C4-2B (cell line): Measurements from ENCODE around the gene SVOPL.
A peak's percentile ranks its signal among the peaks of the same experiment; 100 is the strongest.

Experiments
- H3K27ac ChIP-seq: fragments of 450-650 bp; 2 replicates; pipeline ENCODE4 v1.5.1; 2017
- ZFX ChIP-seq: fragments of 450-650 bp; IDR thresholded peaks from 2 replicates; pipeline ENCODE4 v1.6.1; 2017
- TF ChIP-seq, protein P1 (sequence below): fragments of 450-650 bp; conservative IDR thresholded peaks from 2 replicates; pipeline ENCODE4 v1.5.1; 2017; ENCODE audit warnings: mild to moderate bottlenecking

SVOPL gene

DNA sequence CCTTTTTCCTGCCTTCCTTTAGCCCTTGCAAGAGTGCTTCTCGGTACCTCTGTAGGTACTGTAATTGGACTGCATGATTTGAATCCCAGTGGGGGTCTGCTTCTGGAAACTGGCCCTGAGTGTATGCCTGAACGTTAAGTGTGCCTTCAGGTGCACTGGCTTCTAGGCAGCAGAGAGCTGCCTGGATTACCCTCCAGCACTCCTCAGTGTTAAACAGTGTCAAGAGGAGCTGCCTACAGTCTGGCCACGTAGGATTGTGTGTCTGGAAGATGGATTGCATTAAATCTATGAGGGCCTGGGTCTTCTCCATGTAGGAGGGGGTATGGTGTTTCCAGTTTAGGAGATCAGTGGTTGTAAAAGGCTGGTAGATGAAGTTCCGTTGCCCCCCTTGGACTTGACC lies 137.4 kb downstream of the SVOPL start:
- H3K27ac ChIP-seq: peak overlapping the region; percentile 69
- TF ChIP-seq, protein P1, sequence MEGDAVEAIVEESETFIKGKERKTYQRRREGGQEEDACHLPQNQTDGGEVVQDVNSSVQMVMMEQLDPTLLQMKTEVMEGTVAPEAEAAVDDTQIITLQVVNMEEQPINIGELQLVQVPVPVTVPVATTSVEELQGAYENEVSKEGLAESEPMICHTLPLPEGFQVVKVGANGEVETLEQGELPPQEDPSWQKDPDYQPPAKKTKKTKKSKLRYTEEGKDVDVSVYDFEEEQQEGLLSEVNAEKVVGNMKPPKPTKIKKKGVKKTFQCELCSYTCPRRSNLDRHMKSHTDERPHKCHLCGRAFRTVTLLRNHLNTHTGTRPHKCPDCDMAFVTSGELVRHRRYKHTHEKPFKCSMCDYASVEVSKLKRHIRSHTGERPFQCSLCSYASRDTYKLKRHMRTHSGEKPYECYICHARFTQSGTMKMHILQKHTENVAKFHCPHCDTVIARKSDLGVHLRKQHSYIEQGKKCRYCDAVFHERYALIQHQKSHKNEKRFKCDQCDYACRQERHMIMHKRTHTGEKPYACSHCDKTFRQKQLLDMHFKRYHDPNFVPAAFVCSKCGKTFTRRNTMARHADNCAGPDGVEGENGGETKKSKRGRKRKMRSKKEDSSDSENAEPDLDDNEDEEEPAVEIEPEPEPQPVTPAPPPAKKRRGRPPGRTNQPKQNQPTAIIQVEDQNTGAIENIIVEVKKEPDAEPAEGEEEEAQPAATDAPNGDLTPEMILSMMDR: no peak
- TF ChIP-seq ZFX: no peak

DNA sequence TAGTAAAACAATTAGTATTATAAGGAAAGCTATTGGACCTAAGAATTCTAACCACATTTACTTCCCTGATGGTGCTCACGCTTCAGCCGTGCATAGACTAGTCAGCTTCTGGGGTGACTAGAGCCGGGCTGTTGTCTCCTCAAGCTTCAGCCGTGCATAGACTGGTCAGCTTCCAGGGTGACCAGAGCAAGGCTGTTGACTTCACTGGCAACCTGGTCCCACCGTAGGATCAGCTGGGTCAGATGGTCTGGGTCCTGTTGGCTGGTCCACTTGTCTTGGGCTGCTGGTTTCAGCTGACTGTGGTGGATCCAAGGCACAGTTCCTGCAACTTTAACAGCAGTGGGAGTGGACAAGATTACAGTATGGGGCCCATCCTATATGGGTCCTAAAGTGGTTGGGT lies 141.7 kb downstream of the SVOPL start:
- TF ChIP-seq, protein P1: no peak
- TF ChIP-seq ZFX: no peak
- no peak overlapping the region for H3K27ac ChIP-seq

DNA sequence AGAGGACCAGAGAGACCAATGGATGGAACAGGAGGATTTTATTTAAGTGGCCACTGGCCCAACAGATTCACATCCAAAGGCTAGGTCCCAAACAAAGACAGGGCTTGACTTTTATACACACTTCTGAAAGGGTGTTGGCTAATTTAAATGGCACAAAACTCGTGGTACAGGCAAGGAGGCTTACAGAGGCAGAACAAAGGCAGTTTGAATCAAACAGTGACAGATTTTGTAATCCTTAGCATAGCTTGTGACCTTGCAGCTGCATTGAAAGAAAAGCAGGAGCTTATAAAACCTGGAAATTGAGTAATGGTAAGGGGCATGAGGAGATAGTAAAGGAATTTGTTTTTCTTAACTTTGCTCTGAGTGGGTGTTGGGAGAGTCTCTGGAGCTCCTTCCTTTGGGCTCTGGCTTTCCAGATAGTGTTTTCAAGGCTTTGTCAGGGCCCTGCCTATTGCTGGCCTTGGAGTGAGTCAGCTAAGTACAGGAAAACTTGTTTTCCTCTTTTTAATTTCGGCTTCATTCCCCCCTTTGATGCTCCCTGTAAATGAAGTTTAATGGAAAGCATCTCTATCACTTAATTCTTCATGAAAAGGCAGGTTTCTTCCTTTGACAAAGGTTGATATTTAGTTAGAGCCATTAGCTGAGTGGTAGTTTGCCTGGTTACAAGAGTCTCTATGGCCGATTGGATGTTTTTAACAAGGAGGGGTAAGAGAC lies 144.2 kb downstream of the SVOPL start:
- TF ChIP-seq, protein P1: no peak
- no peak for TF ChIP-seq ZFX
- no peak overlapping the region for H3K27ac ChIP-seq

DNA sequence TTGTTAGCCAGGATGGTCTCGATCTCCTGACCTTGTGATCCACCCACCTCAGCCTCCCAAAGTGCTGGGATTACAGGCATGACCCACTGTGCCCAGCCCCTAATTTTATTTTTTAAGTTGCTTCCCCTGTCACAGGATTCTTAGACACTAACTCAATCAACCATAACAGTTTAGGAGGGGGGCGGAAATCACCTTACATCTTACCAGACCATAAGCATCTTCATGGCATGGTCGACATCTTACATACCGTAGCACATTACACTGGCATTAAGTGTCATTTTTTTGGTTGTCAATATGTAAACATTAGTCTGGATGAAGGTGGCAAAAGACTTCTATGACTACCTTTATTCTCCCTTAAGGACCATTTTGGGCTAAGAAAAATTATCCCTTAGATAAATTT lies 145.5 kb downstream of the SVOPL start:
- TF ChIP-seq ZFX: no peak
- H3K27ac ChIP-seq: no peak overlapping the region

DNA sequence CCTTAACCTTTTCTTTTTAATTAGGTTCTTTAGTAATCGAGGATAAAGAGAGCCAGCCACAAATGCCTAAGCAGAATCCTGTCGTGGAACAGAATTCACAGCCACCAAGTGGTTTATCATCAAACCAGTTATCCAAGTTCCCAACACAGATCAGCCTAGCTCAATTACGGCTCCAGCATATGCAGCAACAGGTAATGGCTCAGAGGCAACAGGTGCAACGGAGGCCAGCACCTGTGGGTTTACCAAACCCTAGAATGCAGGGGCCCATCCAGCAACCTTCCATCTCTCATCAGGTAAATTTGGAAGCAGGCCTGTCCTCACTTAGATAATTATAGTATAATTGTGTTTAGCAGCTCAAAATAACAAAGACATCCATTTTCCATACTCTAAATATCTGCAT lies 146.5 kb downstream of the SVOPL start:
- no peak overlapping the region for H3K27ac ChIP-seq
- no peak for TF ChIP-seq ZFX
- TF ChIP-seq, protein P1: no peak

DNA sequence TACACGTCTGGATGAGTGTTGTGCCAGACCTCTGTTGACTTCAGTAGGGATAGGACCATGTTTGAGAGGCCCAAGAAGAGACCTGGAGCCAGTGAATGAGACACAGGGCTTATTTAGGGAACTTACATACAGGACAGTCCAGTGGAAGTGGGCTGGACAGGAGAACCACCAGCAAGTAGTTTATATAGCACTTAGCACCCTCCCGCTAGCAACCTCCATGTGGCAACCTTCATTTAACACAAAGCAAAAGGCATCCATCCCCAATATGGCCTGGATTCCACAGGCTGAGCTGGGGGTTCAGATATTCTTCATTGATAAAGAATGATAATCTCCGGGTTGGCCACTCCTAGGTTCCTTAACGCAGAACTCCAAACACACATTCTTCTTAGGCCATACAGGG lies 147.4 kb downstream of the SVOPL start:
- H3K27ac ChIP-seq: no peak overlapping the region
- TF ChIP-seq, protein P1: no peak
- no peak for TF ChIP-seq ZFX

DNA sequence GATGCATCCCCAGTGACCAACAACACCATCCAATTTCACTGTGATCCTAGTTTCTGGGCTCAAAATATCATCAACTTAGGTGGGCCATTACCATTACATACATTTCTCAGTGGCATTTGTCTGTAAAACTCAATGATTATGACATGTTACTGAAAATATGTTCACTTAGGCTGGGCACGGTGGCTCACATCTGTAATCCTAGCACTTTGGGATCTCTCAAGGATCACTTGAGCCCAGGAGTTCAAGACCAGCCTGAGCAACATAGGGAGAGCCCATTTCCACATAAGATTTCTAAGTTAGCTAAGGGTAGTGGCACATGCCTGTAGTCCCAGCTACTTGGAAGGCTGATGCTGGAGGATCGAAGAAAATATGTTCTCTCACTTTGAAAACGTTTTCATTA lies 150.1 kb downstream of the SVOPL start:
- TF ChIP-seq, protein P1: no peak
- TF ChIP-seq ZFX: no peak
- no peak overlapping the region for H3K27ac ChIP-seq

DNA sequence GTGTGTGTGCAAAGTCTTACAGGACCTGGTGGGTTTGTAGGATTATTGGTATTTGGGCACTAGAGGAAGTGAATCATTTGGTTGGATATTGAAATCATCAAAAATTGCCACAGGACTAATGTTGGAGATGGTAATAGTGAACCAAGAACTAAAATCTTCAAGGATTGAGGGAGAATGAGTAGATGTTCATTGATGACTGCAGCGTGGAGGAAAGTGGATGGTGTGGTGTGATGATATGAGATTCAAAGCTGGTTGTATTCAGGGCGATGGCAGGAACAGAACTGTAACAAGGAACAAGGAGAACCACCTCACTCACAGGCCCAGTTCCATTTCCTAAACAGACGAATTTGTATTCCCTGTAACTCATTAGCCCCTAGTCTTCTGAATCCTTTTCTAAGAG lies 150.8 kb downstream of the SVOPL start:
- no peak overlapping the region for H3K27ac ChIP-seq
- TF ChIP-seq ZFX: no peak
- TF ChIP-seq, protein P1: no peak
